NB4 (cell line): ENCODE measurements around the gene DDX49.

Experiments
- DNase-seq: peaks from one replicate; pipeline ENCODE4 v3.0.0; 2010; ENCODE audit warnings: low read depth
- H3K4me3 ChIP-seq: one replicate; pipeline ENCODE4 v1.5.1; 2011; ENCODE audit warnings: mild to moderate bottlenecking, low read depth, low read length, moderate library complexity
- CTCF ChIP-seq: IDR thresholded peaks from one replicate; pipeline ENCODE4 v1.5.1; 2012; ENCODE audit warnings: low read depth, low read length
- MAX ChIP-seq: IDR thresholded peaks from 2 replicates; pipeline ENCODE4 v1.6.1; 2011; ENCODE audit warnings: low read depth, low read length
- MYC ChIP-seq: IDR thresholded peaks from 2 replicates; pipeline ENCODE4 v1.6.1; 2011; ENCODE audit warnings: low read depth, low read length
- POLR2A ChIP-seq: IDR thresholded peaks from 2 replicates; pipeline ENCODE4 v1.6.1; 2011; ENCODE audit warnings: mild to moderate bottlenecking; ENCODE audit not compliant: insufficient read length; ENCODE audit errors: extremely low read depth

Gene DDX49

GRCh38 chr19:18895824-18896341 is 23.6 kb upstream of the DDX49 start, which contains the start of gene CERS1:
TSS of gene CERS1 (minus strand) at chr19:18896158. CDS start at chr19:18896072, 86 bp downstream.
- H3K4me3 ChIP-seq: peak within 1 kb of the TSS; percentile 59
- TF ChIP-seq MAX (no peak), MYC (no peak), POLR2A (no peak), CTCF (no peak)
- DNase-seq: peak; percentile 60

GRCh38 chr19:18896421-18896841 is 23.1 kb upstream of the DDX49 start:
- no peak for TF ChIP-seq MAX
- TF ChIP-seq MYC: no peak
- TF ChIP-seq POLR2A: no peak
- TF ChIP-seq CTCF: no peak
- no peak overlapping the region for H3K4me3 ChIP-seq
- no peak for DNase-seq

- H3K4me3 ChIP-seq: no peak overlapping the region
- TF ChIP-seq POLR2A: no peak
- no peak for TF ChIP-seq MAX
- no peak for TF ChIP-seq CTCF
- no peak for DNase-seq
These were observed 22.2 kb upstream of the DDX49 start for GRCh38 chr19:18897094-18898029.

- no peak for DNase-seq
- H3K4me3 ChIP-seq: no peak overlapping the region
- no peak for TF ChIP-seq MAX
- no peak for TF ChIP-seq MYC
- no peak for TF ChIP-seq POLR2A
- TF ChIP-seq CTCF: no peak
These were observed 21.4 kb upstream of the DDX49 start for GRCh38 chr19:18898081-18898606.

GRCh38 chr19:18898607-18899408 is 20.7 kb upstream of the DDX49 start:
- no peak overlapping the region for H3K4me3 ChIP-seq
- no peak for DNase-seq
- no peak for TF ChIP-seq CTCF
- no peak for TF ChIP-seq POLR2A
- TF ChIP-seq MAX: no peak
- no peak for TF ChIP-seq MYC
